Gastroesophageal sphincter (tissue), 3 donors: Measurements from ENCODE around the gene TMTC2.

ENCODE experiments used
- POLR2AphosphoS5 ChIP-seq: sonication (generic); formaldehyde crosslinking; IDR thresholded peaks from one replicate; pipeline ENCODE4 v1.6.1; 2017; ENCODE audit warnings: antibody characterized with exemption
- TF ChIP-seq, protein P1 (sequence below), 4 experiments: fragments of 200-600 bp in 2 of 4; fragments of 450-650 bp in 2 of 4; sonication (generic) in 1 of 4; IDR thresholded peaks; one replicate each; pipeline ENCODE4 v1.5.1; 2017 to 2019; ENCODE audit warnings: antibody characterized with exemption in 4 of 4, mild to moderate bottlenecking in 2 of 4, moderate library complexity in 2 of 4

DNA sequence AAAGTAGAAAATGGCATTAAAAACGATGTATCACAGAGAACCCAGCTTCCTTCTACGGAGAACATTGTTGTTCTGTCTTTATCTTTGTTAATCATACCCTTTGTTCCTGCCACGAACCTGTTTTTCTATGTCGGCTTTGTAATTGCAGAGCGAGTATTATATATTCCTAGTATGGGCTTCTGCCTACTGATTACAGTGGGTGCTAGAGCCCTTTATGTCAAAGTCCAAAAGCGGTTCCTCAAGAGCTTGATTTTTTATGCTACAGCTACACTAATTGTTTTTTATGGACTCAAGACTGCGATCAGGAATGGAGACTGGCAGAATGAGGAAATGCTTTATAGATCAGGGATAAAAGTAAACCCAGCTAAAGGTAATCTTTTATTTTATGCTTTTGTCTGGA, 209.6 kb downstream of the TMTC2 start:
- TF ChIP-seq, protein P1, sequence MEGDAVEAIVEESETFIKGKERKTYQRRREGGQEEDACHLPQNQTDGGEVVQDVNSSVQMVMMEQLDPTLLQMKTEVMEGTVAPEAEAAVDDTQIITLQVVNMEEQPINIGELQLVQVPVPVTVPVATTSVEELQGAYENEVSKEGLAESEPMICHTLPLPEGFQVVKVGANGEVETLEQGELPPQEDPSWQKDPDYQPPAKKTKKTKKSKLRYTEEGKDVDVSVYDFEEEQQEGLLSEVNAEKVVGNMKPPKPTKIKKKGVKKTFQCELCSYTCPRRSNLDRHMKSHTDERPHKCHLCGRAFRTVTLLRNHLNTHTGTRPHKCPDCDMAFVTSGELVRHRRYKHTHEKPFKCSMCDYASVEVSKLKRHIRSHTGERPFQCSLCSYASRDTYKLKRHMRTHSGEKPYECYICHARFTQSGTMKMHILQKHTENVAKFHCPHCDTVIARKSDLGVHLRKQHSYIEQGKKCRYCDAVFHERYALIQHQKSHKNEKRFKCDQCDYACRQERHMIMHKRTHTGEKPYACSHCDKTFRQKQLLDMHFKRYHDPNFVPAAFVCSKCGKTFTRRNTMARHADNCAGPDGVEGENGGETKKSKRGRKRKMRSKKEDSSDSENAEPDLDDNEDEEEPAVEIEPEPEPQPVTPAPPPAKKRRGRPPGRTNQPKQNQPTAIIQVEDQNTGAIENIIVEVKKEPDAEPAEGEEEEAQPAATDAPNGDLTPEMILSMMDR (IDR thresholded peaks at IDR 0.05) = no peak
- no peak for TF ChIP-seq POLR2AphosphoS5
